Effector memory CD4-positive, alpha-beta T cell (primary cell): ENCODE data around the gene INHA.

Experiments used
- DNase-seq, 3 donors: peaks; one replicate each; pipeline ENCODE4 v3.0.0-alpha.2; 2020
- H3K27ac ChIP-seq: 2 replicates; pipeline ENCODE4 v1.7.0; 2013; ENCODE audit warnings: mild to moderate bottlenecking, low read length, moderate library complexity; ENCODE audit not compliant: insufficient read depth, poor library complexity, severe bottlenecking
- H3K27me3 ChIP-seq: replicated peaks from 2 replicates; pipeline ENCODE4 v1.7.0; 2013; ENCODE audit warnings: mild to moderate bottlenecking, low read length; ENCODE audit not compliant: insufficient read depth, control insufficient read depth, poor library complexity, severe bottlenecking
- H3K36me3 ChIP-seq: 2 replicates; pipeline ENCODE4 v1.7.0; 2013; ENCODE audit warnings: mild to moderate bottlenecking, low read length, moderate library complexity; ENCODE audit not compliant: control insufficient read depth, insufficient read depth
- H3K4me1 ChIP-seq: 2 replicates; pipeline ENCODE4 v1.7.0; 2013; ENCODE audit warnings: low read length, mild to moderate bottlenecking; ENCODE audit not compliant: control insufficient read depth, insufficient read depth, poor library complexity, severe bottlenecking
- H3K4me3 ChIP-seq: 2 replicates; pipeline ENCODE4 v1.7.0; 2013; ENCODE audit warnings: low read length, low read depth, mild to moderate bottlenecking; ENCODE audit not compliant: insufficient read depth, poor library complexity, severe bottlenecking
- H3K9me3 ChIP-seq: 2 replicates; pipeline ENCODE4 v1.7.0; 2013; ENCODE audit warnings: mild to moderate bottlenecking, low read length, moderate library complexity; ENCODE audit not compliant: control insufficient read depth

INHA gene

DNA sequence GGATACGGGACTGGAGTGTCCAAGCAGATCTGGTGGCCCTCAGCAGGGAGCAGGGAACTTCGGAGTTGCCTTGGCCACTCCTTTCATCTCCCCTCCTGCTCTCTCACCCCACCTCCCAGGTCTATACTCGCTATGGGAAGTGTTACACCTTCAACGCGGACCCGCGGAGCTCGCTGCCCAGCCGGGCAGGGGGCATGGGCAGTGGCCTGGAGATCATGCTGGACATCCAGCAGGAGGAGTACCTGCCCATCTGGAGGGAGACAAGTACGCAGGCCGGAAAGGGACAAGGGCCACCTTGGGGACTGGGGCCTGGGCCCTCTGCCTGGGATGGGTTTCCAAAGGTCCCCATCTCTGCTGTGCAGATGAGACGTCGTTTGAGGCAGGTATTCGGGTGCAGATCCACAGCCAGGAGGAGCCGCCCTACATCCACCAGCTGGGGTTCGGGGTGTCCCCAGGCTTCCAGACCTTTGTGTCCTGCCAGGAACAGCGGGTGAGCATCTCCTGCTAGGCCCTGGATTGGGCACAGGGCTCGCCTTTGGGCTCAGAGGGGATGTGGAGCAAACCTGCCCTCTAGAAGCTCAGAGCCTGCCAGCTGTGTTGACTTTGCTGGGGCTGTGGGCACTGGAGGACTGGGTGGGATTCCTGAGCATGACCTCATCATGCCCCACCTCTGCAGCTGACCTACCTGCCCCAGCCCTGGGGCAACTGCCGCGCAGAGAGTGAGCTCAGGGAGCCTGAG lies 40.3 kb upstream of the INHA start:
- Histone ChIP-seq H3K27ac (no peak overlapping the region), H3K9me3 (no peaks in the 10 kb centered on the region), H3K4me3 (no peak overlapping the region), H3K4me1 (no peaks in the 10 kb centered on the region), H3K27me3 (peaks cover 8% of the 10 kb centered on the region), H3K36me3 (no peaks in the 10 kb centered on the region)
- no peak for DNase-seq

DNA sequence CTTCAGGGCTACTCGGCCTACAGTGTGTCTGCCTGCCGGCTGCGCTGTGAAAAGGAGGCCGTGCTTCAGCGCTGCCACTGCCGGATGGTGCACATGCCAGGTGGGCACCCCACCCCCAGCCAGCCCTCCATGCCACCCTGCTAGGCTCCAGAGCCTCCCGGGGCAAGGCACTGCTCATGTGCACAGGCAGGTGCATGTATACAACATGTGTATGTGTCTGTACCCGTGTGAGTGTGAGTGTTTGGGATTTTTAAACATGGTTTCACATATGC lies 39.8 kb upstream of the INHA start:
- no peak for DNase-seq

DNA sequence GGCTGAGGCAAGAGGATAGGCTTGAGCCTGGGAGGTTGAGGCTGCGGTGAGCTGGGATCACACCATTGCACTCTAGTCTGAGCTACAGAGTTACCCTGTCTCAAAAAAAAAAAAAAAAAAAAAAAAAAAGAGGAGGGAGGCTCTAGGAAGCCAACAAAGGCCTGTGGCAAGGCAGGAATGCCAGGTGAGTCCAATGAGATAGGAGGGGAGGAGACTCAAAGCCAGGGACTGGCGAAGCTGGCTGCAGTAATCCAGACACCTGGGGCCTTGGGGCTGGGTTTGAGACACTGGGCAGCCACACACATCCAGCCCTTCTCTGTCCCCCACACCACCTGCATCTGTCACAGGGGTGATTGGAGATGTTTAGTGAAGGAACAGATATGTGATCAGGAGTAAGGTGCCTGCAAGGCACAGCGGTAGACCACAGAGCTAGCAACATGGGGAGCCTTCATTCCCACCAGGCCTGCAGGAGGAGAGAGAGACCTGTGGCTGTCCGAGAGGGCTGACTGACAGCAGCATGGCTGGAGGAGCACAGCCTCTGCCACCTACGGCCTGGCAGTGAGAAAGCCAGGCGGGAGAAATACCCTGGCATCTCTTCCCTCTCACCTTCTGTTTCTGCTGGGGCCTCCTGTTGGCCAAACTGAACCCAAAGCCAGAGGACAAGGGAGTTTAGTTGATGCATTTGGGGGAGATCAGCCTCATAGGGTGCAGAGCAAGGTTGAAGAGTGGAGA lies 38.0 kb upstream of the INHA start:
- no peak for DNase-seq
- Histone ChIP-seq H3K4me1 (no peaks in the 10 kb centered on the region), H3K27ac (no peak overlapping the region), H3K36me3 (no peaks in the 10 kb centered on the region), H3K4me3 (no peak overlapping the region), H3K27me3 (peaks cover 8% of the 10 kb centered on the region), H3K9me3 (no peaks in the 10 kb centered on the region)

More for the DNA sequence above, 39.8 kb upstream of the INHA start:
- no peak overlapping the region for H3K27ac ChIP-seq
- H3K9me3 ChIP-seq = no peaks in the 10 kb centered on the region
- no peaks in the 10 kb centered on the region for H3K4me1 ChIP-seq
- H3K27me3 ChIP-seq = peaks cover 8% of the 10 kb centered on the region
- no peak overlapping the region for H3K4me3 ChIP-seq
- no peaks in the 10 kb centered on the region for H3K36me3 ChIP-seq

DNA sequence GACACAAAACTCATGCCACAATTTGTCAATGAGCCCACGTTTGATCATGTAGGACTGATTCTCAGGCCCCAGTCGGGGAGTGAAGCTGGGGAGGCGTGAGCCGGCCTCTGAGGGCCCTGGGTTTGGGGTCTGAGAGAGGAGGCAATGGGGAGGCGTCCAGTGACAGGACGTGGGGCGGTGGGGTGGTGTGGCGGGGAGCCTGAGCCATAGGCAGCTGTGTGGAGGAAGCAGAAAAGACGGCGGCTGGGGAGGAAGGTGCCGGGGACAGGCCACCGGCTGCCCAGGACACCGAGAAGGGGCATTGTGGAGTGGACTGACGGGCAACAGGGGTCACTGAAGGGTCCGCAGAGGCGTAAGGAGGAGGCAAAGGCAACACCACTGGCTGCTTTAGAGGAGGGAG lies 35.7 kb upstream of the INHA start:
- no peak for DNase-seq
- Histone ChIP-seq H3K36me3 (no peaks in the 10 kb centered on the region), H3K4me3 (no peak overlapping the region), H3K9me3 (no peaks in the 10 kb centered on the region), H3K4me1 (peaks cover 2% of the 10 kb centered on the region), H3K27me3 (no peaks in the 10 kb centered on the region), H3K27ac (no peak overlapping the region)

DNA sequence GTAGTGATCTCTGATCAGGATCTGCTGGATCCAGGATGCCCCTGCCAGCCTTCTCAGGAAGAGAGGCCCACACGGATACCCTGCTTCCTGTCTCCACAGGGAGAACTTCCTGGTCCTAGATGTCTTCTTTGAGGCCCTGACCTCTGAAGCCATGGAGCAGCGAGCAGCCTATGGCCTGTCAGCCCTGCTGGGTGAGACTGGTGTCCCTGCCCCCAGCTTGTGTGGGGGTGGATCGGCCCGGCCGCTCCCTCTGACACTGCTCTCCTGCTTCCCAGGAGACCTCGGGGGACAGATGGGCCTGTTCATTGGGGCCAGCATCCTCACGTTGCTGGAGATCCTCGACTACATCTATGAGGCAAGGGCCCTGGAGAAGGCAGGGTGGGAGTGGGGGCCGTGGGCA lies 35.1 kb upstream of the INHA start:
- Histone ChIP-seq H3K4me1 (peaks cover 8% of the 10 kb centered on the region), H3K9me3 (no peaks in the 10 kb centered on the region), H3K36me3 (no peaks in the 10 kb centered on the region), H3K4me3 (no peak overlapping the region), H3K27ac (no peak overlapping the region), H3K27me3 (no peaks in the 10 kb centered on the region)
- no peak for DNase-seq

DNA sequence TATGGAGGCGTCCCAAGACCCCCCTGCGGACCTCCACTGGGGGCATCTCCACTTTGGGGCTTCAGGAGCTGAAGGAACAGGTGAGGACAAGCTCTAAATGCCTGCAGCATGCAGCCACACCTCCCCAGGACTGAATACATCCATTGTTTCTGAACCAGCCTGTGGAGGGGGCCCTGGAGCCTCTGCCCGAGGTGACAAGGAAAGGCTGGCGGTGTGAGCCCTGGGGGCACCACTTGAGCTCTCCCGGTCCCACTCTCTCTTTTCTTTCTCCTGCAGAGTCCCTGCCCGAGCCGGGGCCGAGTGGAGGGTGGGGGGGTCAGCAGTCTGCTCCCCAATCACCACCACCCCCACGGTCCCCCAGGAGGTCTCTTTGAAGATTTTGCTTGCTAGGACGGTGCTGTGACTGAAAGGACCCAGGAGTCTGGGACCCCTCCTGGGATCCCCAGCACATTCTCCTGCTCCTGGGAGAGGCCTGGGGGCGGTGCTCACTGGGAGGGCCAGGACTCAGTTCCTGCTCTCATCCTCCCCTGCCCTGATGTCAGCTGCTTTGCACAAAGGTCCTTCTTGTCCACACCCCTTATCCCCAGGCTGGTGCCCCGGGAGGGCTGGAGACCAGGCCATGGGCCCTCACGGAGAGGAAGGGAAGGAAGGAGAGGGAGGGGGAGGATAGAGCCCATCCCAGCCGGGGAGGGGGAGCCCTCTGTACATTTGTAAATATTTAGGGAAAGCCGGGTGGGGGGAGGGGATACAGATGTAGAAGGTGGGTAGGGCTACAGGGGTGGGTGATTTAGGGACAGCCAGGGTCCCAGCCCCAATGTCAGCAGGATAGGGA lies 34.2 kb upstream of the INHA start:
- Histone ChIP-seq H3K27me3 (no peaks in the 10 kb centered on the region), H3K4me1 (peaks cover 17% of the 10 kb centered on the region), H3K27ac (no peak overlapping the region), H3K9me3 (no peaks in the 10 kb centered on the region), H3K36me3 (no peaks in the 10 kb centered on the region), H3K4me3 (no peak overlapping the region)
- no peak for DNase-seq

DNA sequence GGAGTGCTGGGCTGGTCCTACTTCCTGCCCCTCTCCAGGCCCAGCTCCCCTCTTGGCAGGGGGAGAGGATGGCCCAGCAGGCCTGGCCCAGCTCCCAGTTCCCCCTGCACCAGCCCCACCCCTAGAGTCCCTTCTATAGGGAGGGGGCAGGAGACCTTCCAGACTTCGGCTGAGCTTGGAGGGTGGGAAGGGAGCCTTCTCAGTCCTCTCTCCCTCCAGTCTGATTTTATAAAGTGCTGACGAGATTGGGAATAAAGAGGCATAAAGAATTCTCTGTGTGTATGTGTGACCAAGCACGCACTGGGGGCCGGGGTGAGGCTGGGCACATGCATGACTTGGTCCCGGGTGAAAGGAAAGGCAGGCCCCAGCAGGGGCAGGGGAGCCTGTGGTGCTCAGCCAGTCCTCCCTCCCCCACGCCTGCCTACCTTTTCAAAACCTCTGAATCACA lies 33.6 kb upstream of the INHA start:
- H3K4me1 ChIP-seq = peaks cover 19% of the 10 kb centered on the region
- H3K4me3 ChIP-seq = no peak overlapping the region
- DNase-seq = no peak
- H3K36me3 ChIP-seq = no peaks in the 10 kb centered on the region
- H3K27me3 ChIP-seq = no peaks in the 10 kb centered on the region
- H3K9me3 ChIP-seq = no peaks in the 10 kb centered on the region
- no peak overlapping the region for H3K27ac ChIP-seq

DNA sequence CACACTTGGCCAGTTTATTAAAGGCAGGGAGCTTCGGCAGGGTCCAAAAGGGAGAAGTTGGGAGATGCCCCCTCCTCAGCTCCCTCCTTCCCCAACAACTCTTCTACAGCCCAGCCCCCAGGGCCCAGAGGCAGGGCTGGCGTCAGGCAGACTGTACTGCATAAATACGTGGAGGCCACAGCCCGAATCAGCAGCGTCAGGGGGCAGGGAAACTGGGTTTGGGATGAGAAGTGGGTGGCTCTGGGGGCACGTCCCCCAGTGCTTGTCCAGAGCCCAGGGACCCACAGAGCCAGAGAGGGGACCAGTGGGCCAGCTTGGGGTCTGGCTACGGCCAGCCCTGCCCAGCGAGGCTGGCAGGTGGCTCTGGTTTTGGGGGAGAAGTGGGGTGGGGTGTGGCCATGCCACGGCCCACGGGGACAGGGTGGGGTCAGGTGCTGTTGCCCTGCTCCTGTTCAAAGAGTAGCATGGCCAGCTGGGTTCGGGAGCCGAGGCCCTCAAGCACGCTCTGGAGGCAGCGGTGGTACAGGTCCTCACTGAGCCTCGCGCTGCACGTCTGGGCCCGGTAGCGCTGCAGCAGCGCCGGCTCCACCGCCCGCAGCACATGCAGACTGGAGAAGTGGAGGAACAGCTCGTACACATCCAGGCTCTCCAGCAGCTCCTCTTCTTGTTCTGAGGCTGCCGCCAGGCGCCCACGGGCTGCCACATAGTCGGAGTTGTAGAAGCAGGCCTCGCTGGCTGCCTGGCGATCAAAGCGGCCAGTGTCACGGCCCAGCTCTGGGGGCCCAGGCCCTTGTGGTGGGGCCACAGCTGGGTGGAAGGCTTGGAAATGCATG lies 32.9 kb upstream of the INHA start:
- no peaks in the 10 kb centered on the region for H3K9me3 ChIP-seq
- H3K36me3 ChIP-seq = no peaks in the 10 kb centered on the region
- H3K27ac ChIP-seq = no peak overlapping the region
- peaks cover 23% of the 10 kb centered on the region for H3K4me1 ChIP-seq
- no peak overlapping the region for H3K4me3 ChIP-seq
- no peaks in the 10 kb centered on the region for H3K27me3 ChIP-seq
- no peak for DNase-seq

DNA sequence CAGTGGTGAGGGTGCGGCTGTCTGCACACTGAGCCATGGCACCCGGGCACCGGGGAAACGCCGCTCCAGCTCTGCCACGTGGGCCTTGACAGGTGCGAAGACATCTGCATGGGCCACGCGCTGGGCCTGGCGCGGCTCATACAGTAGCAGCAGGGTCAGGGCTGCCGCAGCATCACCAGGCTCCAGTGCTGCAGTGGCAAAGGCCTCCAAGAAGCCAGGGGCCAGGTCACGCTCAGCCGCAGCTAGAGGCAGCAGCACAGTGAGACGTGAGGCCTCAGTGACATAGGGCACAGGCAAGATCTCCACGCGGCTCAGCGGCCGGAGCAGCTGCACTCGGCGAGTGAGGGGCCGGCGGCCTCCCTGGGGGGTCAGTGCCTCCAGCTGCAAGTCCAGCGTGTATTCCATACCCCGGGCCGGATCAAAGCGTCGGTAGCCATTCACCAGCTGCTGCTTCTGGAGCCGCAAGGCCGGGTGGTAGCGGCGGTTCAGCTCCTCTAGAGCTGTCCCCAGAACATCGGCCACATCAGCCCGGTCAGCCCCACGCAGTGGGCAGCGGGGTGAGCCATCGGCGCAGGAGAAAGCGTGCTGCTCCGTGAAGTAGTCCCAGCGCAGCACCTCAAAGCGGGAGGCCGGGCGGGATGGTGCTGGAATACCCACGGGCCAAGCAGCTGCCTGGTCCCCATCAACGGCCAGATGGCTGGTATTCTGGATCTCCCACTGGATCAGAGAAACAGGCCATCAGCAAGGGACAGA lies 32.0 kb upstream of the INHA start:
- H3K9me3 ChIP-seq = no peaks in the 10 kb centered on the region
- no peak for DNase-seq
- H3K36me3 ChIP-seq = no peaks in the 10 kb centered on the region
- H3K4me1 ChIP-seq = peaks cover 25% of the 10 kb centered on the region
- no peak overlapping the region for H3K27ac ChIP-seq
- H3K27me3 ChIP-seq = no peaks in the 10 kb centered on the region
- no peak overlapping the region for H3K4me3 ChIP-seq
